Small intestine (tissue), 7 donors: ENCODE results near the gene CSTA. TPM values are rescaled to one million over a fixed set of nuclear protein-coding genes. Genes with fewer than 3 reads are reported as not detected.

Experiments used
- DNase-seq, 2 donors: peaks; one replicate each; pipeline versions ENCODE4 v3.0.0 to v3.0.0-alpha.2; 2013
- FAIRE-seq: peaks from 2 replicates; lab custom pipeline; 2012; peaks lifted over from hg19 to GRCh38; lab: Jason Lieb, UNC
- H3K27ac ChIP-seq, 3 donors: one replicate each; pipeline ENCODE4 v1.5.1; 2013; ENCODE audit warnings: low read length in 2 of 3, mild to moderate bottlenecking in 2 of 3, control low read depth in 1 of 3, inconsistent platforms in 1 of 3, low read depth in 1 of 3, moderate library complexity in 1 of 3
- H3K27me3 ChIP-seq, 3 donors: one replicate each; pipeline ENCODE4 v1.6.1; 2013; ENCODE audit warnings: low read length in 3 of 3, inconsistent platforms in 1 of 3; ENCODE audit not compliant: control insufficient read depth in 3 of 3, insufficient read depth in 3 of 3
- H3K36me3 ChIP-seq, 3 donors: one replicate each; pipeline ENCODE4 v1.6.1; 2013; ENCODE audit warnings: low read length in 3 of 3, inconsistent platforms in 1 of 3, low read depth in 1 of 3, mild to moderate bottlenecking in 1 of 3, moderate library complexity in 1 of 3; ENCODE audit not compliant: control insufficient read depth in 3 of 3, insufficient read depth in 2 of 3
- H3K4me1 ChIP-seq, 3 donors: one replicate each; pipeline ENCODE4 v1.6.1; 2013; ENCODE audit warnings: low read length in 2 of 3, inconsistent platforms in 1 of 3, low read depth in 1 of 3, mild to moderate bottlenecking in 1 of 3, moderate library complexity in 1 of 3; ENCODE audit not compliant: control insufficient read depth in 3 of 3, insufficient read depth in 2 of 3
- H3K4me3 ChIP-seq, 3 donors: one replicate each; pipeline ENCODE4 v1.5.1; 2013; ENCODE audit warnings: low read length in 3 of 3, control low read depth in 1 of 3, inconsistent platforms in 1 of 3, low read depth in 1 of 3, mild to moderate bottlenecking in 1 of 3, moderate library complexity in 1 of 3
- H3K9me3 ChIP-seq, 2 donors: one replicate each; pipeline ENCODE4 v1.6.1; 2013; ENCODE audit warnings: low read depth in 1 of 2, low read length in 1 of 2; ENCODE audit not compliant: control insufficient read depth in 2 of 2, insufficient read depth in 1 of 2
- WGBS, 3 donors: extraction: QIAGEN DNeasy Blood & Tissue Kit; methylation state at CpG; one replicate each; pipeline ENCODE4 v1.1.7; 2013; 5-methylcytosine and 5-hydroxymethylcytosine counted together
- polyA plus RNA-seq, 4 donors: library from polyadenylated mRNA; stranded (reverse) in 3 of 4; unstranded in 1 of 4; fragments of 200-250 nt in 3 of 4; fragments of 120-200 nt in 1 of 4; gene quantifications; one replicate each; pipeline versions ENCODE4 v1.2.1 to v1.2.3, GENCODE V29; 2013
- donor health status: healthy with polysubstance abuse.
- donor health status: control.
- donor health status: control.
- donor health status: Bipolar disorder and iron deficiency.
- donor health status: healthy.

Gene CSTA
- polyA plus RNA-seq, 4 donors = 1.8 to 10.8 (median 5.6) TPM

- Histone ChIP-seq H3K4me3 (no peak overlapping the region), H3K36me3 (peaks cover 0 to 9% (median 0%) of the 10 kb centered on the region in 3 donors), H3K27me3 (no peaks in the 10 kb centered on the region), H3K4me1 (peaks cover 0 to 2% (median 0%) of the 10 kb centered on the region in 3 donors), H3K9me3 (no peaks in the 10 kb centered on the region), H3K27ac (no peak overlapping the region)
- DNase-seq (no peak), FAIRE-seq (no peak)
- WGBS, 3 donors = 60 to 70% (median 68%) methylated on average over 4 of the region's 4 CpGs
Measured at GRCh38 chr3:122390665-122391064, 65.6 kb downstream of the CSTA start.

Other genes starting within 250 kb of the CSTA start
- 1 to 10 TPM in 1 of 4 donors, under 1 TPM in 2, not detected in 1; 0.19 to 1.7 (median 0.22) TPM for gene CASR, start 141.6 kb upstream of the CSTA start, polyA plus RNA-seq
- 10 to 100 TPM; 29.2 to 53.0 (median 45.8) TPM for gene MIX23, start 58.0 kb downstream of the CSTA start, polyA plus RNA-seq
- 100 to 1,000 TPM in 1 of 4 donors, 10 to 100 TPM in 3; 63.5 to 105 (median 83.9) TPM for gene FAM162A, start 58.9 kb downstream of the CSTA start, polyA plus RNA-seq
- 1 to 10 TPM; 1.6 to 8.3 (median 2.7) TPM for gene WDR5B, start 90.8 kb downstream of the CSTA start, polyA plus RNA-seq
- 10 to 100 TPM; 10.5 to 33.0 (median 11.9) TPM for gene KPNA1, start 189.7 kb downstream of the CSTA start, polyA plus RNA-seq
- gene PARP9, start 239.1 kb downstream of the CSTA start, polyA plus RNA-seq = 10 to 100 TPM; 20.5 to 36.5 (median 25.2) TPM
- gene DTX3L, start 239.1 kb downstream of the CSTA start, polyA plus RNA-seq = 10 to 100 TPM; 10.8 to 29.1 (median 18.6) TPM